ENCODE data around the gene CTSD. TPM values are rescaled to one million over a fixed set of nuclear protein-coding genes. Genes with fewer than 3 reads are reported as not detected.

Gene CTSD
- total and polyA plus RNA-seq, 2 experiments from 2014 or later = 67.1 to 251 TPM

GRCh38 chr11:1727096-1727690 is 36.5 kb downstream of the CTSD start:
- peaks cover 8% of the 10 kb centered on the region; the same call in 1 of the 2 replicates for H3F3A ChIP-seq (replicated peaks; ENCODE audit: low read depth)
- no peaks in the 10 kb centered on the region for H3K36me3 Mint-ChIP-seq (ENCODE audit: low read depth)
- H3K27ac ChIP-seq (ENCODE audit: low read depth) = no peak overlapping the region
- H3K27me3 Mint-ChIP-seq (ENCODE audit: insufficient read depth, low read depth, poor library complexity) = peaks cover 13% of the 10 kb centered on the region
- H3K4me3 ChIP-seq = no peak overlapping the region
- H3K79me2 ChIP-seq (replicated peaks; ENCODE audit: insufficient read depth) = no peaks in the 10 kb centered on the region
- ATAC-seq (no peak), DNase-seq (ENCODE audit: low spot score) (no peak)
- peaks cover 16% of the 10 kb centered on the region for H3K9me3 Mint-ChIP-seq
- H3K4me1 Mint-ChIP-seq = no peaks in the 10 kb centered on the region
- H3K9me2 ChIP-seq (ENCODE audit: insufficient read depth) = no peaks in the 10 kb centered on the region
- no peak overlapping the region for H2AFZ ChIP-seq
- no peak overlapping the region for H3K4me3 Mint-ChIP-seq
- H3K27me3 ChIP-seq (ENCODE audit: insufficient read depth) = no peaks in the 10 kb centered on the region
- no peak overlapping the region for H3K4me2 ChIP-seq
- no peaks in the 10 kb centered on the region for H4K20me1 ChIP-seq (replicated peaks; ENCODE audit: insufficient read depth)
- H3K4me1 ChIP-seq (ENCODE audit: insufficient read depth) = no peaks in the 10 kb centered on the region
- TF ChIP-seq CTCF (conservative IDR thresholded peaks at IDR 0.05; ENCODE audit: low read depth in 2 of 2) (no peak), STAT1 (IDR thresholded peaks at IDR 0.05; ENCODE audit: unreplicated experiment) (no peak), JUNB (IDR thresholded peaks at IDR 0.05; ENCODE audit: unreplicated experiment) (no peak), ZNF114 (CRISPR knock-in tag; IDR thresholded peaks at IDR 0.05) (no peak), ETS1 (IDR thresholded peaks at IDR 0.05) (no peak), EZH2phosphoT487 (IDR thresholded peaks at IDR 0.05; ENCODE audit: unreplicated experiment) (no peak), ZNF462 (CRISPR knock-in tag; IDR thresholded peaks at IDR 0.05) (no peak), POLR2AphosphoS5 (IDR thresholded peaks at IDR 0.05; ENCODE audit: low read depth) (no peak), REST (IDR thresholded peaks at IDR 0.05; ENCODE audit: unreplicated experiment) (no peak), NANOG (IDR thresholded peaks at IDR 0.05; ENCODE audit: borderline replicate concordance) (no peak), EZH2 (IDR thresholded peaks at IDR 0.05; ENCODE audit: low read depth, unreplicated experiment) (no peak), CREB1 (CRISPR knock-in tag; IDR thresholded peaks at IDR 0.05; ENCODE audit: low read depth) (no peak), ZNF331 (CRISPR knock-in tag; IDR thresholded peaks at IDR 0.05; ENCODE audit: low read depth) (no peak)
- no peaks in the 10 kb centered on the region for H3K36me3 ChIP-seq (ENCODE audit: insufficient read depth)
- no peak overlapping the region for H3K27ac Mint-ChIP-seq

Measured in GM23338 (cell line).